DMS79 (cell line): ENCODE results near the gene SLC38A3.

Experiments used
- DNase-seq: peaks from one replicate; lab custom pipeline; 2025; lab: John Stamatoyannopoulos, UW

SLC38A3 gene

DNA sequence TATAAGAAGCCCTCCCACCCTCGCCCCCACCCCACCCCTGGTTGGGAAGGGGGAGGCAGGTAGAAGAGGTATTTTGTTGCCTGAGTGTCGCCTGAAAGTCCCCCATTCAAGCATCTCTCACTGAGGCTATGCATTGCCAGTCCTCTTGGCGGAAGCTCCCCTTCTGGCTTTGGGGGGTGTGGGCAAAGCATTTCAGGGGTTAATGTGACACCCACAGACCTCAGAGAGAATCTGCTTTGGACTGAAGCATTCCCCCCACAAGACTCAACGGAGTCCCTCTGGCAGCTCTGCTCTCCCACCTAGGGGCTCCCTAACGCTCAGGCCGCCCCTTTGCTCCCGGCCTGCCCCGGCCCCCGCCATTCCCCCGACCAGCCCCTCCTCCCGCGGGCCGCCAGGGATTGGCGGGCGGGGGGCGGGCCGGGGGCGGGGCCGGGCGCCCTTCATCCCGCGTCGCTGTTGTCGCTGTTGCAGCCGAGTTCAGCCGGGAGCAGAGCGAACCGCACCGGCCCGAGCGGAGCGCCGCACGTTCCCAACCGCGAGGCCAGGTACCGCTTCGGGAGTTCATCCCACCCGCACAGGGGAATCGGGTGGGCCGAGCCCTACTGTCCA is at the start of gene SLC38A3:
TSS of gene SLC38A3 (plus strand) at position 468 of the 609 bp plus-strand sequence. CDS start 8,929 bp downstream, outside the sequence.
- DNase-seq: no peak

DNA sequence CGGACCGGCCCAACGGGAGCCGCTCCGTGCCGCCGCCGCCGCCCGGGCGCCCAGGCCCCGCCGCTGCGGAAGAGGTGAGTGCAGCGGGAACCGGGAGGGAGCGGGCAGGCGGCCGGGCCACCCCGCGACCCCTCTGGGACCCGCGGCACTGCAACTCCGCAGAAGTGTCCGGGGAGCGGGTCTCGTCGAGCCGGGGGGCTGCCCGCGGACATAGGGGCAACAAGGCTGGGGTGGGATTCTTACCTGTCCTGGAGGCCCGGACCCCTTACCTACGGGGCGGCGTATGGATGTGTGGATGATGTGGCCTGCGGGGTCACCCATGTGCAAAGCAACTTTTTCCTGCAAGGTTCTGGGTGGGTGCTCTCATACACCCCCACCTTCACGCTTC is 49.6 kb upstream of the SLC38A3 start:
- no peak for DNase-seq

DNA sequence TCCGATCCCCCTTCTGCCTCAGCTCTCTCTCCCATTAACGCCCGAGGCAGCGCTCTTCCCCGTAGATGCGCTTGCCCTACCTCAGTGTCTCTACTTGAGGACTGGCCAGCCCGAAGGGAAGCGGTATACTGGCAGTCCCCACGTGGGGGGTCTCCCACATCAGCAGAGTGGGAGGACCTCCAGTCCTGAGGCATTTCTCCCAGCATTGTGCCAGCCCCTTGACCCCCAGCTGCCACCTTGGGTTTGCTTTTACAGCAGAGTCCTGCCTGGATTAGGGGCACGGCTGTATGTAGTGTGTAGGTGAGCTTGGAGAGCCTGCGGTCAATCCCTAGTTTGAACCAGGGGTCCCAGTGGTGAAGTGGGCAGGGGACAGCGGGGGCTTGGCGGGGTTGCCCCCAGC is 49.2 kb upstream of the SLC38A3 start:
- no peak for DNase-seq

DNA sequence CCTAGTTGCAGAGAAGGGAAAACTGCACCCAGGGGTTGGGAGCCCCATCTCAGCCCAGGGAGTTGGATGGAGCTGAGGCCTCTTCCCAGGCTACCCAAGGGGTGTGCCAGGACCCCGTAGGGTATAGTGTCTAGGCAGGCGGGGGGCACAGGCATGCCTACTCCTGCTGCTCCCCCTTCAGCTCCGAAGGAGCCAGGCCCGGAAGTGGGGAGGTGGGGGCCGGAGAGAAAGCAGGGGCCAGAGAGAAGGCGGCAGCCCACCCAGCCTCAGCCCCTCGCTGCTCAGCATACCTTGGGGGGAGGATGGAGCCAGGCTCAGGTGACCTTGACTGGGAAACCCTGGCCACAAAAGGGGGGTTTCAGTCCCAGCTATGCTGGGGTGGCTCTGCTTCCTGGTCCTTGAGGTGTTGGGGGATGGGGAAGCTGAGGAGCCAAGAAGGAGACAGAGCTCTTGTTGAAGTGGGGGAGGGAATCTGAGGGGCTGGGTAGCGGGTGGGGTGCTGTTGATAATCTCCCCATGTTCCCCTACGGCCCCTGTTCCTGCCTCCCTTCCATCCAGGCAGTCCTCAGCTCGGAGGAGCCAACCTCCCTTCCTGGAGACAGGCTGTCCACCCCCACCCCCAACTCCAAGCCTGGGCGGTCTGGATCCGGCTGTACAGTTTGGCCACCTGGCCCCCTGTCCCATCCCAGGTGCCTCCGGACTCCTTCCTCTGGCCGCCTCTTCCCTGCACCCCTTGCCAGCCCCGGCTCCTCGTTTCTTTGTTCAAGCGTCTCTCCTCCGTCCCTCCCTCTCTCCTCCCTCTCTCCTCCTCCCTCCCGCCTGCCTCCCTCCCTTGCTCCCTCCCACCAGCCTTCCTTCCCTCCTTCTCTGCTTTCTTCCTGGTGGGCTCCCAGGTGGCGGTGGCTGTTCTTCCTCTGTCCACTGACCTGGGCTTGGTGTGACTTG is 48.2 kb upstream of the SLC38A3 start:
- no peak for DNase-seq

DNA sequence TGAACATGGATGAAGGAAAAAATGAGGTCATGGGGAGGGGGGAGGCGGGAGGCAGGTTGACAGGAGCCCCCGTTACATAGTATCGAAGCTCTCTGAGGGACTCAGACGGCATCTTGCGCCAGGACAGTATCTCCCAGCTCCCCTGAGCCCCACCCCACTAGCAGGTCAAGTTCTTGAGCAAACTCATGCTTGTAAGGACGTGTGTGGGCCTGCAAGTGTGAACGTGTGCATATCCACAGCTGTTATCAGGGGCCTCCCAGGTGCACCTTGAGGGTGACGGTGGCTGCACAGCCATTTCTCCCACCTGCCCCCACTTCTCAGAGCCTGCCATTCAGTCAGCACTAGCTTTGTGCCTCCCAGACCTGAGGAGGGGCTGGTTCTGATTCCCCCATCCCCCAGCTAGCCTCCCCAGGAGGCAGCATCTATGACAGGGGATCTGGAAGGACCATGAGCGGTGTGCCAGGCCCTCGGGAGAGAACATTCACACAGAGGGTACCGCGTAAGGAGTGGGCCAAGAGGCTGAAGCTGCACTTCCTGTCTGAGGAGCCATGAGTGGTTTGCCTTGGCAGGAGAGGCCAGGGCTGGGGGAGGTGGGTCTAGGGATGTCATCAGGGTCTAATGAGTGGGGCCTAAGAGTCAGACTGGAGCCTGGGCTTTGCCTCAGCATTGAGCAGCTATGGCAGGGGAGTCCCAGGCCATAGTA is 47.1 kb upstream of the SLC38A3 start:
- peak; percentile 75 for DNase-seq

DNA sequence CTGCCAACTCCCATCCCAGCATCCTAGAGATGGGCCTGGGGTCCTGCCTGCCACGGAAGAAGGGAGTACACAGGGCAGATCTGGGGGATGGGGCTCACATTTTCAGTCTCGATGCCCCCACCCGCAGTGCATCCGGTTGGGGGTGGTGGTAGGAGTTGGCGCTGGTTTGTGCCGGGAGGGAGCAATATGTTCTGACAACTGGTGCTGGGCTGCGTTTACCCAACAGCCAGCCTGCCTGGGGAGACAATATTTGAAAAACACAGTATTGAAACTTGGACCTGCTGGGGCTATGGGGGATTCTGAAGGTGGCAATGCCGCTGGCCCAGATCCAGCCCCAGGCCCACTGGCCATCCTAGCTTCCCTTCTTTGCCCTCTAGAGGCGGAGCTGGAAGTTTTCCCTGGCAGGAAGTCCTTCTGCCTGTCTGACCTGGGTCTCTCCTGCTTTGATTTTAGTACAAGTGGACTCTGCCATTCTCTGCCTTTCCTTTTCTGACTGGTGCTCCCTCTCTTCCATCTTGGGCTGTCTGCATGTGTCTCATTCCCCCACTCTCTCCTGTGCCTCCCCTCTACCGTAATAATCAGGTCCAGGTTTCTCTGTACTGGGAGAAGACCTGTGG is 46.4 kb upstream of the SLC38A3 start:
- DNase-seq: no peak

DNA sequence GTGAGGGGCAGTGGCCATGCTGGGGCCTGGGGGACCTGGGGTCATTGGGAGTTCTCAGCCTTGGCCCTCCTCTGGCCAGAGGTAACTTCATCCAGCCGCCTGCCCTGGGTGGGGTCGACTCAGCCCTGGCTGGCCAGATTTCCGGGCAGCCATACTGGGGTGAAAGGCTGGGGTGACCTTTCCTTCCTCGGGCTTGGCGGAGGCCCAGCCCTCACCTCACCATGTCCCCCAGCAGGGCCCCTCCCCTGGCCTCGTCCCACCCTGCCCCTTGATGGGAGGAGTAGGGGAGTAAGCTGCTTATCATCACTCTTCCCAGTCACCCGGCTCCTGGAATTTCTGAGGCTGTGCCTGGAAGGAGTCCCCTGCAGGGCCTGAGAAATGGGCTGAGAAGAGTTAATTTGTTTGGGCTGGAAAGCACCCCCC is 44.5 kb upstream of the SLC38A3 start:
- no peak for DNase-seq

DNA sequence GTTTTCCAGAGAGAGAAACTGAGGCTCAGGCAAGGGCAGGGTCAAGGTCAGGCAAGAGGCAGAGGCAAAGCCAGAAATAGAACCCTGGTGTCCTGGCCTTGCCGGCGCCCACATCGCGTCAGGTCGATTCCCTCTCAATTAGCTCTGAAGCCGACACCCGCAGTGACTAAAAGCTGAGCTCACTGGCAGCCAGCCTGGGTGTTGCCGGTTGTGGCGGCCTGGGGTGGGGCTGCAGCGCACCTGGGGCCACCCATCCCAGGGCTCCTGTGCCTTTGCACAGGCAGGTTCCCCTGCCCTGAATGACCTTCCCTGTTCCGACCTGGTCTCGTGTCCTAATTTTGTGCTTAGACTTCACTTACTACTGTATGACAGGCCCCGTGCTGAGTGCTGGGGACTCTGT is 43.8 kb upstream of the SLC38A3 start:
- DNase-seq: no peak

DNA sequence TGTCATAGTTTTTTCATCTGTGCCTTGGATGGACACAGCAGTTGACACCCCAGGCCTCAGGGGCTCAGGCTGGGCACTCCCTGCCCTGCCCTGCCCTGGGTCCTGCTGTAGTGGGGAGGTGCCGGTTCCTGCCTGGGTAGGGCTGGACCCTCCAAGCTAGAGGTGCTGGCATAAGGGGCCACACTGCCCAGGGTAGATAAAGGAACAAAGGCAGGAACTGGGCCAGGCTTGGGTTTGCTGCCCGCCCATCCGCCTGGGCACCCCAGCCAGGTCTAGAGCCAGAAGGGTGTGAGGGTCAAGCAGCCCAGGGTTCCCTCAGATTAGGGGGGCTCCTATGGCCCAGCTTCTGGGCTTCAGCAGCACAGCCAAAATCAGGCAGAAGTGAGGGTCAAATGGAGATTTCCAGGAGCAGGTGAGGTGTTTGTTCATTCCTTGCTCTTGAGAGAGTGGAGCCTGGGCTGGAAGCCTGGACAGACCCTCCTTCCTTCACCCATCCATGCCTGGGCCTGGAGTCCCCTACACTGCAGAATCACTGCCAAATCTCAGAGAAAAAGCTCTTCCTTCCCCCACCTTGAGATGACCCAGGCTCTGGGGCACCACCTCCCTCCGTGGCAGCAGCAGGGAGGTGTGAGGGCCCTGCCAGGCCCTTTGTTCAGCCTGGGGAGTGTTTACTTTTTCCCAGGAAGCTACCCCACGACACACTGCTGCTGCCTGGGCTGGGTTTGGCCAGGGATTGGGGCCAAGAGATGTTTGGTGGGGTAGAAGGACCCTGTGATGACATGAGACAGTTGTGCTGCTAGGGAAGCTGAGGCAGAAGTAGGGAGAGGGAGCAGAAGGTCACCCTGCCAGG is 42.8 kb upstream of the SLC38A3 start:
- no peak for DNase-seq

DNA sequence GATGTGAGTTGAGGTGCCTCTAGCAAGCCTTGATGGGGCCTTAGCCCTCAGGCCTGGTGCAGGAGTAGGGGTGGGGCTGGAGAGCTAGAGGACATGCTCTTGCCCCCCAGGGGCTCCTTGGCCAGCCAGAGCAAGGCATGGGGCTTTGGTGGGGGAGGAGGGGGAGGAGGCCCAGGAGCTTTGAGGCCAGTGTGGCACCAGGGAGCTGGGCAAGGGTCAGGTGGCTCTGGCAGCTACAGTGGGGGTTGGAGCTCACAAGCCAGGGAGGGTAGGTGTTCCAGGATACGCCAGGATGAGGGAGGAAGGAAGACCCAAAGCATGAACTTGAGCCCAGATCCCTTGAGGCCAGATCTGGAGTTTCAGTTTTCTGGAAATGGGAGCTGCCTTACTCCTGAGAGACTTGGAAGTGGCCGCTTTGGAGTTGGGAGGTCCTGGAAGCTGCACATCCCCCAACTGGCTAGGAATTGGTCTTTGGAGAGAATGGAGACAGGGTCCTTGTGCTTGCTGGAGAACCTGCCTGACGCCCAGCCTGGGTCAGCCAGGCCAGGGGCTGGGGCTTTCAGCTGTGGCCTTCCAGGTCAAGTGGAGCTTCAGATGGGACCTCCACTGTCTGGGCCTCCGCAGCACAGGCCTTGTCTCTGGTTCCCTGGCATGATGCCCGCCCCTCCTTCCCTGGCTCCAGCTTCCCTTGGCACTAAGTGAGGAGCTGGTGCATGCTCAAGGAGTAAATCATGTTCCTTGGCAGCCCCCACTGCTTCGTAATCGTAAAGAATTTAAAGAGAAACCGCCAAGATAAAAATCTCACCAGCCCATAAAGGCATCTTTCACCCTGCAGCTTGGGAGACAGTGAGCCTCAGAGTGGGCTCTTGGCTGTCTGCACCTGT is 41.3 kb upstream of the SLC38A3 start:
- DNase-seq: peak; percentile 54

DNA sequence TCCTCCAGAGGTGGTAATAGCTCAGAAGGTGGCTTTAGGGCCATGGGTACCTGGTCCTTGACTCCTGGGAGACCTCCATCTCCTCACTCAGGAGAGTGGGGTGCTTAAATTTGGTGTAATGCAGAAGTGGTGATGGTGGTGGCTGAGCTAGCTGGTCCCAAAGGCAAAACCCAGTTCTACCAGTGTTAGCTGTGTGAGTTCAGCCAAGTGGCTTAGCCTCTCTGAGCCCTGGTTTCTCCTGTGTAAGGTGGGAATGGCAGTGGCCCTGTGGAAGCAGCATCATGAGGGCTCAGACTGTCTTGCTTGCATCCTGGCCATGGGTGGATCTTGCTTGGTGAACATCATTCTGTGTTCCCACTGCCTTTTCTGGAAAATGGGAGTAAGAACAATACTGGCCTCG is 40.6 kb upstream of the SLC38A3 start:
- no peak for DNase-seq

DNA sequence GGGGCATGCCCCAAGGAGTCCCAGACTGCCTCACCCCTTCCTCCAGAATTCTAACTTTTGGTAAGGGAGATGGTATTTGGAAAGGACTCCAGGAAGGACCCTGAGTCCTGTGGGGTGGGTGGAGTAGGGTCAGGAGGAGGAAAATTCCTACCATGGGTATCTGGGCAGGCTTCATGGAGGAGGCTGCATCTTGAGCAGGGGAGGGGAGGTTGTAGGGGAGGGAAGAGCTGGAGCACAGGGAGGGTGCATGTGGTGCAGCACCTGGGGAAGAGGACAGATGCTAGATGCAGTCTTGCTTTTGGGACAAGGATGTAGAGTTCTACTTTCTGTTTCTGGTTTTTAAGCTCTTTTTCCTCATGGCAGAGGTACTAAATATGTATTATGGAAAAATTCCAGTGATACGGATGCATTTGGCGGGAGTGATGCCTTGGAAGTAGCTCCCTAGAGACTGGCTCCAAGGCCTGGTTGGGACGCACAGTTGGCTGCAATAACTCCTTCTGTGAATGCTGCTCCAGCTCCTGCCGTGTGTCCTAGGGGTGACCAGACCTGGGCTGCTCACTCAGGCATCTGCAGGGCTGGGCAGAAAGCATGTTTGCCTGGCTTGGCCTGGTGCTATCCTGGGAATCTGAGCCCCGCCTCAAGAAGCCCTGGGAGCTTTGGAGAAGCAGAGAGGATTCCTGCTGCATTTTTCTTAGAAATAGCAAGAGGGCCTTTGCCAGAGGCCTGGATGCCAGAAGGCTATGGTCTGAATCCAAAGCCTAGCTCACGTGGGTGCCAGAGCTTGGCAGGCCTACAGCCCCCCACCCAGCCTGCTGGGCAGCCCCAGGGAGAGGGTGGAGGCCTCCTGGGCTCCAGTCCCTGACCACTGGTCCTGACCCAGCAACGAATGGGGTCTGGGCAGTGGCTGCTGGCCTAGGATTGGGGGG is 39.8 kb upstream of the SLC38A3 start:
- no peak for DNase-seq

DNA sequence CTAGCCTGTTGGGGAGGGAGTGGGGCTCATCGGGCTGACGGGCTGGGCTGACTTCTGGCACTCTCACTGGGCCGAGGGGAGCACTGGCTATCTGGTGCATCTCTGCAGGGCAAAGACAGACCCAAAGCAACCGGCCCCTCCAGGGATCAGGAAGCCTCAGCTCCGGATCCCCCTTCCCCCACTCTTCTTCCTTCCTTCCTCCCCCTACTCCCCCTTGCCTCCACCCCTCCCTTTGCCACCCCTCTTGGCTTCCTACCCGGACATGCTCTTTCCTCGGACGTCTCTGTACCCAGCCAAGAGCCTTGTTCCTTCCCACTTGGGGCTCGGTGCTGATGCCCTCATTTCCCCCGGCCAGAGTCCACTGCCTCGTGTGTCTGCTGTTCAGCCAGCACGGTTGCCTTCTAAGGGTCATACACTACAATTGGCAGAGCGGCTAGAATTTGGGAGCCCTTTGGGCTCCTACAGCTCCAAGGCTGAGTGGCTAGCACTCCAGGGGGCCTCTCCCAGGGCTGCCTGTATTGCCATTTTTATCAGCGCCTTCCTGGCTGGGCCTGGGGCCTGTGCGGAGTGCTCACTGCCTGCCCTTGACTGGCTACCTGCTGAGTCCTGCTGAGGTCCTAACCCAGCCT is 39.0 kb upstream of the SLC38A3 start:
- DNase-seq: no peak

DNA sequence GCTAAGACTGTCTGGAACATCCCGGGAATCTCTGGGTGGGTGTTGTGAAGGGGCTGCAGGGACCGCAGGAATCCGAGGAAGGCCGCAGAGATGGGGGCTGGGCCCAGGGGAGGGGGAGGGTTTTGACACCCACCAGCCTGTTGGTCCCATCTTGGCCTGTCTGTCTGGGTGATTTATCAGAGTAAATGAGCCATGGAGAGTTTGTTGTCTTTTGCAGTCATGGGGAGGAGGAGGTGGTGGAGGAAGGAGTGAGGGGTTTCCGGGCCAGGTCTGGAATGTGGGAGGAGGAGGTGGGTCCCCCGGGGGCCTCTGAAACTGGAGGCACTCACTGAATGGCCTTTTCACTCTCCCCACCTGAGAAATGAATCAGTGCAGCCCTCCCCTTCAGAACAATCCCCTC is 38.5 kb upstream of the SLC38A3 start:
- DNase-seq: no peak

DNA sequence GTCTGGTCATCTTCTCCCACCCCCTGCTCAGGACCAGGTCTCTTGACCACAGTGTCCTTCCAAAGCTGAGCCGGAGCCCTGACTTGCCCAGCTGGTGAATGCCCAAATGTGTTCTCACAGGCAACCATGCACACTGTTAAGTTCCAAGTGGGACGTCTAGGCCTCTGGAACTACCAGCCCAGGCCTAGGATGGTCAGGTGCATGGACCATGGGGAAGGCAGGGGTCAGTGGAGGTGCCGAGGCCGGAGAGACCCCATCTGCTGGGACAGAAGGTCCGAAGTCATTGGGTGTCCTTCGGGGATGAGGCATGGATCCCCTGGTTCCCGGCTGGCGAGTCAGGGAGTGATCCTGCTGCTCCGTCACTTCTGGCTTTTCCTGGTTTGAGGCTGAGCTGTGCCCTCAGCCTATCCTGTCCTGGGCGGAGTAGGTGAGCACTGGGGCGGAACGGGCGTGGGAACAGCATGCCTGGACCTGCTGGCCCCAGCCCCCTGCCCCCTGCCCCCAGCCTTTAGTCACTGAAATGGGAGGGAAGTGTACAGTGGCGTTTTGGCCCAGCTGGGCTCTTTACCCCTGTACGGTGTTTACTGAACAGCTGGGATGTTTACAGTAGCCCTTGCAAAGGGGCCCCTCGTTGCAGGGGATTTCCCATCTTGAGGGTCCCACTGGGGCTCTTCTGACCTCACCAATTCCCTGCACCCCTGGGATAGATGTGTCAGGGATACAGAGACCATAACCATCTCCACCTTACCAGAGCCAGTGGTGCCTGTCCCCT is 37.8 kb upstream of the SLC38A3 start:
- no peak for DNase-seq

DNA sequence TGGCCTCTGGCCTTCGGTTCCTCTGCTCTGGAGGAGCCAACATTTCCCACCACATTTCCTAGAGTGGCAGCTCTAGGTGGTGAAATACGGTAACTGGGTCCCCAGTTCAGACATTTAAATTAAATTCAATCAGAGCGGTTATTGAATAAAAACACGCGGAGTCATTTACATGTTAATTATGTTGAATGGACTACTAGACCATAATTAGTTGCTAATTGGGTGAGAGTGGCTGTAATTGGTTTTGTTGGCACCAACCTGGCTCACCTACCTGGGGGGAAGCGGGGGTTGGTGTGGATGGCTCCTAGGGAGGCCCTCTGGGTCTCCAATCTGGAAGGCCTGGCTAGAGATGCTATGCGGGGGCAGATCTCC is 37.2 kb upstream of the SLC38A3 start:
- DNase-seq: no peak

DNA sequence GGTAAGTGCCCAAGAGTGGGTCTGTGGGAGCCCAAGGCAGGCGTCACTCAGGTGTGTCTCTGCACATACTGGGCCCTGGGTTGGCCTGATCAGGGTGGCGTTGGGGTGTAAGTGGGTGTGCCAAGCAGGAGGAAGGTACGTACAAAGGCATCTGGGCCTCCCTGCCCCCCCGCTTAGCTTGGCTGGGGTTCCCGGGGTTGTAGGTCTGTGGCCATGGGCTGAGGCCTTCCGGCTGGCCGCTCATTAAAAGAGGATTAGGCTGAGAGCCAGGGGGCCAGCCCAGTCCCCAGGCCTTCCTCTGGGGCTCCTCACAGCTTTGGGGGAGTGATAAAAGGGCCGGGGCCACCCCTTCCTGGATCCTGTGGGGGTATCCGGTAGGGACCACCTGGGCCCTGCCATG is 36.7 kb upstream of the SLC38A3 start:
- DNase-seq: no peak

DNA sequence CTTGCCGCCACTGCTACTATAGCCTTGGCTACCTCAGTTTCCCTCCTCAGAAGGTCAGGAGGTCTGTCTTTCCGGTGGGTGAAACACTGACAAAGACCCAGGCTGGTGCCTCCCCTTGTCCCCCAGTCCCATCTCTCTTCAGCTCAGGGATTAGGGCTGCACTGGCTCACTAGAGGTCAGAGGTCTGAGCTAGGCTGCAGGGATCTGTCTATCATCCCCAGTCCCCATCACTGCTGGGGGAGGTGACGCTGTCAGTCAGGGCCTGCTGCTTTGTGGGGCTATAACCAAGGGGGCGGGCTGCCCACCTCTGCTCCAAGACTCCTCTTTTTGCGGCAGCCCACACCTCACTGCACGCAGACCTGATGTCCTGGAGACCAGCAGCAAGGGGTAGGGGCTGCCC is 36.3 kb upstream of the SLC38A3 start:
- DNase-seq: no peak
